ENCODE results near the gene CCHCR1. TPM values are rescaled to one million over a fixed set of nuclear protein-coding genes. Genes with fewer than 3 reads are reported as not detected.

CCHCR1 gene
- polyA plus RNA-seq, 1 donor (not counting 4 experiments of a cell fraction or from before 2014, with no cell fraction given): 7.5 TPM

DNA sequence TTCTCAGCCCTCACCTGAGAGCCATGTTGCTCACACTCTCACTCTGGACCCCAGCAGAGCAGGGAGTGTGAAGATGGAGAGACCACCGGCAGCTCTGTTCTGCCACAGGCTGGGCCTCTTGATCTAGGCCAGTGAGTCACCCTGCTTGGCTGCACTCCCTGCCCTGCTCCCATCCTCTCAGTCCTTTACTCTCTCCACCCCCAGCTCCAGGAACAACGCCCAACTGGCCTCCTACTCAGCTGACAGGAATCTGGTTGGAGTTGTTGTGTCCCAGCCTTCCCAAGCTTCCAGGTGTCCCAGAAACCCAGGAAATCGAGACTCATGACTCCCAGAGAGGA lies 43.1 kb downstream of the CCHCR1 start, which contains the start of gene PSORS1C1:
TSS of gene PSORS1C1 (plus strand) at position 260 of the 338 bp plus-strand sequence. CDS start 14,833 bp downstream, outside the sequence.
- peak within 1 kb of the TSS; percentile 57 to 85 (median 82) for H3K4me3 ChIP-seq (ENCODE audit: control insufficient read depth in 2 of 3, extremely low read depth in 1 of 3, insufficient read depth in 2 of 3, low read depth in 1 of 3, low read length in 3 of 3)
- DNase-seq (ENCODE audit: low read depth, low spot score): peak; percentile 88
- no peaks in the 10 kb centered on the region for H3K9me3 ChIP-seq (ENCODE audit: control insufficient read depth, low read depth, low read length)
- H3K9ac ChIP-seq (ENCODE audit: control insufficient read depth, extremely low read depth, insufficient read depth, low read length): peak within 1 kb of the TSS; percentile 89
- peaks cover 38% of the 10 kb centered on the region for H3K4me1 ChIP-seq (ENCODE audit: control insufficient read depth, extremely low read depth, insufficient read depth, low read length)
- peak; percentile 97 for FAIRE-seq
- TF ChIP-seq EZH2 (IDR thresholded peaks at IDR 0.05; ENCODE audit: low read length): no peak
- TF ChIP-seq, protein P1, sequence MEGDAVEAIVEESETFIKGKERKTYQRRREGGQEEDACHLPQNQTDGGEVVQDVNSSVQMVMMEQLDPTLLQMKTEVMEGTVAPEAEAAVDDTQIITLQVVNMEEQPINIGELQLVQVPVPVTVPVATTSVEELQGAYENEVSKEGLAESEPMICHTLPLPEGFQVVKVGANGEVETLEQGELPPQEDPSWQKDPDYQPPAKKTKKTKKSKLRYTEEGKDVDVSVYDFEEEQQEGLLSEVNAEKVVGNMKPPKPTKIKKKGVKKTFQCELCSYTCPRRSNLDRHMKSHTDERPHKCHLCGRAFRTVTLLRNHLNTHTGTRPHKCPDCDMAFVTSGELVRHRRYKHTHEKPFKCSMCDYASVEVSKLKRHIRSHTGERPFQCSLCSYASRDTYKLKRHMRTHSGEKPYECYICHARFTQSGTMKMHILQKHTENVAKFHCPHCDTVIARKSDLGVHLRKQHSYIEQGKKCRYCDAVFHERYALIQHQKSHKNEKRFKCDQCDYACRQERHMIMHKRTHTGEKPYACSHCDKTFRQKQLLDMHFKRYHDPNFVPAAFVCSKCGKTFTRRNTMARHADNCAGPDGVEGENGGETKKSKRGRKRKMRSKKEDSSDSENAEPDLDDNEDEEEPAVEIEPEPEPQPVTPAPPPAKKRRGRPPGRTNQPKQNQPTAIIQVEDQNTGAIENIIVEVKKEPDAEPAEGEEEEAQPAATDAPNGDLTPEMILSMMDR (optimal IDR thresholded peaks at IDR 0.05 in 1 of 3, IDR thresholded peaks at IDR 0.05 in 1 of 3, conservative IDR thresholded peaks at IDR 0.05 in 1 of 3; ENCODE audit: extremely low read depth in 1 of 3, insufficient read depth in 2 of 3, low read length in 3 of 3): no peak
- peak within 1 kb of the TSS; percentile 76 for H2AFZ ChIP-seq (ENCODE audit: control insufficient read depth, low read length)
- peaks cover 8 to 10% of the 10 kb centered on the region in 2 experiments for H3K36me3 ChIP-seq (ENCODE audit: control insufficient read depth in 2 of 2, extremely low read depth in 1 of 2, insufficient read depth in 2 of 2, low read length in 2 of 2)
- H3K4me2 ChIP-seq (ENCODE audit: control insufficient read depth, extremely low read depth, insufficient read depth, low read depth, low read length): peak within 1 kb of the TSS; percentile 99
- H3K9me1 ChIP-seq (ENCODE audit: control insufficient read depth, extremely low read depth, insufficient read depth, low read length): no peaks in the 10 kb centered on the region
- dilution Hi-C loops (cut with MboI; ENCODE audit: extremely low pct_ligation_motif_present, low sequenced_read_pairs): no loop called here
- peak within 1 kb of the TSS; percentile 91 for H3K27ac ChIP-seq (ENCODE audit: control insufficient read depth, insufficient read depth, low read length)
- H4K20me1 ChIP-seq (ENCODE audit: control insufficient read depth, extremely low read depth, insufficient read depth, low read length): no peaks in the 10 kb centered on the region
- H3K27me3 ChIP-seq (ENCODE audit: control insufficient read depth, extremely low read depth, insufficient read depth, low read length): no peaks in the 10 kb centered on the region
- H3K79me2 ChIP-seq (ENCODE audit: control insufficient read depth, insufficient read depth, low read length): peaks cover 35% of the 10 kb centered on the region

- DNase-seq (ENCODE audit: low read depth, low spot score): no peak
- TF ChIP-seq EZH2 (IDR thresholded peaks at IDR 0.05; ENCODE audit: low read length): no peak
- TF ChIP-seq, protein P1 (optimal IDR thresholded peaks at IDR 0.05 in 1 of 3, IDR thresholded peaks at IDR 0.05 in 1 of 3, conservative IDR thresholded peaks at IDR 0.05 in 1 of 3; ENCODE audit: extremely low read depth in 1 of 3, insufficient read depth in 2 of 3, low read length in 3 of 3): no peak
- FAIRE-seq: peak; percentile 53
- H3K9ac ChIP-seq (ENCODE audit: control insufficient read depth, extremely low read depth, insufficient read depth, low read length): peak overlapping the region; percentile 89
- H3K4me1 ChIP-seq (ENCODE audit: control insufficient read depth, extremely low read depth, insufficient read depth, low read length): peaks cover 38% of the 10 kb centered on the region
- dilution Hi-C loops (cut with MboI; ENCODE audit: extremely low pct_ligation_motif_present, low sequenced_read_pairs): no loop called here
- peak overlapping the region; percentile 91 for H3K27ac ChIP-seq (ENCODE audit: control insufficient read depth, insufficient read depth, low read length)
- H3K27me3 ChIP-seq (ENCODE audit: control insufficient read depth, extremely low read depth, insufficient read depth, low read length): no peaks in the 10 kb centered on the region
- H2AFZ ChIP-seq (ENCODE audit: control insufficient read depth, low read length): peak overlapping the region; percentile 76
- peaks cover 32% of the 10 kb centered on the region for H3K79me2 ChIP-seq (ENCODE audit: control insufficient read depth, insufficient read depth, low read length)
- H3K4me3 ChIP-seq (ENCODE audit: control insufficient read depth in 2 of 3, extremely low read depth in 1 of 3, insufficient read depth in 2 of 3, low read depth in 1 of 3, low read length in 3 of 3): peak overlapping the region in 2 of 3 experiments; percentile 57 to 82
- H4K20me1 ChIP-seq (ENCODE audit: control insufficient read depth, extremely low read depth, insufficient read depth, low read length): no peaks in the 10 kb centered on the region
- peak overlapping the region; percentile 99 for H3K4me2 ChIP-seq (ENCODE audit: control insufficient read depth, extremely low read depth, insufficient read depth, low read depth, low read length)
- H3K36me3 ChIP-seq (ENCODE audit: control insufficient read depth in 2 of 2, extremely low read depth in 1 of 2, insufficient read depth in 2 of 2, low read length in 2 of 2): peaks cover 6 to 10% of the 10 kb centered on the region in 2 experiments
- H3K9me1 ChIP-seq (ENCODE audit: control insufficient read depth, extremely low read depth, insufficient read depth, low read length): no peaks in the 10 kb centered on the region
- H3K9me3 ChIP-seq (ENCODE audit: control insufficient read depth, low read depth, low read length): no peaks in the 10 kb centered on the region
Measured at GRCh38 chr6:31113861-31114540, 43.6 kb downstream of the CCHCR1 start.

Data from keratinocyte (primary cell).